ENCODE measurements around the gene EMID1.
"Not testable (repeated sequence)": the region's sequence is repeated elsewhere in the genome, so short reads cannot be mapped to it uniquely, and the experiment has no call there.

The EMID1 gene

DNA sequence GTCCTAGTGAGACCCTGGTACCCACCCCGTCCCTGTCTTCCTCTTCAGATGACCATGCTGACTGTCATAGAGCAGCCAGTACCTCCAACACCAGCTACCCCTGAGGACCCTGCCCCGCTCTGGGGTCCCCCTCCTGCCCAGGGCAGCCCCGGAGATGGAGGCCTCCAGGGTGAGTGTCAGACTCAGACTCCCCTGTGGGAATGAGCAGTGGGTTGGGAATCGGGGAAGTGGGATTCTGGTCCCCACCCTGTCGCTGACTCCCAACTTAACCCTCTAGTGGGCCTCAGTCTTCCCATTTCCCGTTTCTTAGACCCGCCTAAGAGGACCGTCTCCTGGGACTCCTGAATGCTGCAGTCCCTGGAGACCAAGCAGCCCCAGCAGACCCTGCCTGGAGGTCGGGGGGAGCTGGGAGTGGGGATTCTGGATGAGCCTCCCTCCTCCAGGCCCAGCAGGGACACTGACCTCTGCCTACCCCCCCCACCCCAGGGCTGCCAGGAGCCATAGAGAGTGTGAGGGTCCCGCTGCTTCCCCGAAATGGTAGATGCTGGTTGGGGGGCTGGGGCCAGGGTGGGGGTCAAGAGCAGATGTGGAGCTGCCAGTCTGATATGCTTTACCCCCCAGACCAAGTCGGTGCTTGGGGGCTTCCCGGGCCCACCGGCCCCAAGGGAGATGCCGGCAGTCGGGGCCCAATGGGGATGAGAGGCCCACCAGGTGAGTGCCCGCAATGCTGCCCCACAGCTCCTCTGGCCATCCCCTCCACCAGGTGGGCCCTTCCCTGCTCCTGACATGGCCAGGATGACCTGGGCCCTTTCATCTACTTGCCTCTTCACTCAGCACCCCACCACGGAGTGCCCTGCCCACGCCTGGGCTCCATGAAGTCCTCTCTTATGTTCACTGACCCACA is 25.5 kb downstream of the EMID1 start:
- no peak overlapping the region for H2AFZ ChIP-seq (ENCODE audit: low read depth)
- no peak overlapping the region for H3K4me3 ChIP-seq (IDR thresholded peaks at IDR 0.05; ENCODE audit: insufficient read depth, low read depth, low read length)
- TF ChIP-seq, protein P1, sequence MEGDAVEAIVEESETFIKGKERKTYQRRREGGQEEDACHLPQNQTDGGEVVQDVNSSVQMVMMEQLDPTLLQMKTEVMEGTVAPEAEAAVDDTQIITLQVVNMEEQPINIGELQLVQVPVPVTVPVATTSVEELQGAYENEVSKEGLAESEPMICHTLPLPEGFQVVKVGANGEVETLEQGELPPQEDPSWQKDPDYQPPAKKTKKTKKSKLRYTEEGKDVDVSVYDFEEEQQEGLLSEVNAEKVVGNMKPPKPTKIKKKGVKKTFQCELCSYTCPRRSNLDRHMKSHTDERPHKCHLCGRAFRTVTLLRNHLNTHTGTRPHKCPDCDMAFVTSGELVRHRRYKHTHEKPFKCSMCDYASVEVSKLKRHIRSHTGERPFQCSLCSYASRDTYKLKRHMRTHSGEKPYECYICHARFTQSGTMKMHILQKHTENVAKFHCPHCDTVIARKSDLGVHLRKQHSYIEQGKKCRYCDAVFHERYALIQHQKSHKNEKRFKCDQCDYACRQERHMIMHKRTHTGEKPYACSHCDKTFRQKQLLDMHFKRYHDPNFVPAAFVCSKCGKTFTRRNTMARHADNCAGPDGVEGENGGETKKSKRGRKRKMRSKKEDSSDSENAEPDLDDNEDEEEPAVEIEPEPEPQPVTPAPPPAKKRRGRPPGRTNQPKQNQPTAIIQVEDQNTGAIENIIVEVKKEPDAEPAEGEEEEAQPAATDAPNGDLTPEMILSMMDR (conservative IDR thresholded peaks at IDR 0.05; ENCODE audit: low read depth, low read length) = no peak
- H3K4me1 ChIP-seq (ENCODE audit: low read depth, poor library complexity, severe bottlenecking) = no peaks in the 10 kb centered on the region
- no peaks in the 10 kb centered on the region for H3K36me3 ChIP-seq (ENCODE audit: insufficient read depth)
- no peaks in the 10 kb centered on the region for H4K20me1 ChIP-seq (ENCODE audit: insufficient read depth)
- no peak overlapping the region for H3K4me2 ChIP-seq
- no peak overlapping the region for H3K9ac ChIP-seq
- H3K27ac ChIP-seq = no peak overlapping the region
- no peaks in the 10 kb centered on the region for H3K27me3 ChIP-seq (ENCODE audit: insufficient read depth, low read depth)
- H3K79me2 ChIP-seq (ENCODE audit: insufficient read depth, low read depth) = no peaks in the 10 kb centered on the region

DNA sequence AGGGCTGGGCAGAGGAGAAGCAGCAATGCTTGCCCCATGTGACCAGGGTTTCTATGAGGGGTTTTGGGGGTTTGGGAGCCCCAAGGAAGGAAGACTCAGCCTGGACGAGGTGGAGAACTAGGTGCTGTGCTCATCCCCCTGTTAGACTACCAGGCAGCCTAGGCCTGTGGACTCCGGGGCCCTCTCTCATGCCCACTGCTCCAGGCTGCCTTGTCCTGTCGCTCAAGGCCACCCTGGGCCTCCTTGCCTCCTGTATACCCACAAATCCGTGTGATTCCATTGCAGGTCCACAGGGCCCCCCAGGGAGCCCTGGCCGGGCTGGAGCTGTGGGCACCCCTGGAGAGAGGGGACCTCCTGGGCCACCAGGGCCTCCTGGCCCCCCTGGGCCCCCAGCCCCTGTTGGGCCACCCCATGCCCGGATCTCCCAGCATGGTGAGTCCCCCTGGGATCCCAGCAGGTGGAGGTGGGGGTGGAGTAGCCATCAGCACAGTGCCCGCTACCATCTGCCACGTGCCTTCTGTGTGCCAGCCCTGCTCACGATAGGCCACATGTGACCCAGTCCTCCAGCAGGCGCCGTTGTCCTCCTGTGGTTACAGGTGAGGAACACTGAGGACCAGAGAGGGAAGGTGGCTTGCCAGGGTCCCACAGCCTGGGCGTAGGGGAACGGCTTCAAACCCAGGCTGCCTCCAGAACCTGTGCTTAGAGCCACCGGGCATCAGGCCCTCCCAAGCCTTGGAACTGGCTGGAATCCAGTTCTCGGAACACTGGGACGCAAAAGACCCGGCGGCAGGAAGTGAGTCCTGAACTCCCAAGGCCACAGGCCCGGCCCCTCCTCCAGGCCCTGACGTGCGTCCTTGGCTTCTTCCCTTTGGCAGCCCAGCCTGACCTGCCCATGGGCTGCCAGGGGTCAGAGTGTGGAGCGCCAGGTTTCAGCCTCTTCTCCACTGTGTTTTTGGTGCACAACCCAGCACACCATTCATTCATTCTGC is 26.6 kb downstream of the EMID1 start:
- Histone ChIP-seq H3K36me3 (ENCODE audit: insufficient read depth) (no peaks in the 10 kb centered on the region), H3K27ac (no peak overlapping the region), H3K27me3 (ENCODE audit: insufficient read depth, low read depth) (no peaks in the 10 kb centered on the region), H2AFZ (ENCODE audit: low read depth) (no peak overlapping the region), H3K79me2 (ENCODE audit: insufficient read depth, low read depth) (no peaks in the 10 kb centered on the region), H3K9ac (no peak overlapping the region), H3K4me3 (IDR thresholded peaks at IDR 0.05; ENCODE audit: insufficient read depth, low read depth, low read length) (no peak overlapping the region), H3K4me1 (ENCODE audit: low read depth, poor library complexity, severe bottlenecking) (no peaks in the 10 kb centered on the region), H3K4me2 (no peak overlapping the region), H4K20me1 (ENCODE audit: insufficient read depth) (no peaks in the 10 kb centered on the region)
- TF ChIP-seq, protein P1 (conservative IDR thresholded peaks at IDR 0.05; ENCODE audit: low read depth, low read length) = no peak

DNA sequence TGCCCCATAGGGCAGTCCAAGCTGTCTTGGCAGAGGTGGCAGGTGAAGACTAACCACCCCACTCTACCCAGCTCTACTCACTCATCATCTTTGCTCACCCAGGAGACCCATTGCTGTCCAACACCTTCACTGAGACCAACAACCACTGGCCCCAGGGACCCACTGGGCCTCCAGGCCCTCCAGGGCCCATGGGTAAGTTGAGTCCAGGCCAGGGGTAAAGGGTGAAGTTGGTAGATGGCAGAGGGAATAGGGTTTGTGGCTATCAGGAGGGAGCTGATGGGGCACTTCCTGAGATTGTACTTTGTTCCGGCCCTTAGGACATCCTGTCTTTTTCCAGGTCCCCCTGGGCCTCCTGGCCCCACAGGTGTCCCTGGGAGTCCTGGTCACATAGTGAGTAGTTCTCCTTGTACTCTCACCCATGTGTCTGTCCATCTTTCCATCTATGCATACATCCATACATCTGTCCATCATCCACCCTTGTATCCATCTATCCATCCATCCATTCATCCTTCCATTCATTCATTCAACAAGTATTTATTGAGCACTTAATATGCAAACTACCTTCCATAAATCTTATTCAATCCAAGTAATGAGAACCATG is 27.7 kb downstream of the EMID1 start:
- Histone ChIP-seq H3K79me2 (ENCODE audit: insufficient read depth, low read depth) (no peaks in the 10 kb centered on the region), H2AFZ (ENCODE audit: low read depth) (no peak overlapping the region), H3K4me1 (ENCODE audit: low read depth, poor library complexity, severe bottlenecking) (no peaks in the 10 kb centered on the region), H3K27me3 (ENCODE audit: insufficient read depth, low read depth) (no peaks in the 10 kb centered on the region), H3K27ac (no peak overlapping the region), H4K20me1 (ENCODE audit: insufficient read depth) (no peaks in the 10 kb centered on the region), H3K4me3 (IDR thresholded peaks at IDR 0.05; ENCODE audit: insufficient read depth, low read depth, low read length) (no peak overlapping the region), H3K4me2 (no peak overlapping the region), H3K9ac (no peak overlapping the region), H3K36me3 (ENCODE audit: insufficient read depth) (no peaks in the 10 kb centered on the region)
- TF ChIP-seq, protein P1 (conservative IDR thresholded peaks at IDR 0.05; ENCODE audit: low read depth, low read length) = no peak

DNA sequence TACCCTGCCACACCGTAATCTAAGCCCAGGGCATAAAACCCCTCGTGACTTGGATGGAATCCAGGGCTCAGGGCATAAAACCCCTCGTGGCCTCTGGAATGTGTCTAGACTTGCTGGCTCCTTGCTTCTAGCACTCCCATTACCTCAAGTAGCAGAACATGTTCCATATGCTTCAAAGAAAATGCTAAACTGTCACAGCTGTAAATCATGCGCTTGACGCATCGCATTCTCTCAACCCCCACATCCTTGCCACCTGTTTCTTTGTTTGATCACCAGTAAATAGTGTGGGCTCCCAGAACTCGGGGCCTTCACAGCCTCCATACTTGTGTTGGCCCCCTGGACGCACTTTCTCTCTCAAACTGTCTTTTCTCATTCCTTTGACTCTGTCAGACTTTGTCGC is 34.8 kb downstream of the EMID1 start:
- not testable (repeated sequence) for H3K27me3 ChIP-seq (ENCODE audit: insufficient read depth, low read depth); H3K4me2 ChIP-seq; H4K20me1 ChIP-seq (ENCODE audit: insufficient read depth); H3K36me3 ChIP-seq (ENCODE audit: insufficient read depth); H3K9ac ChIP-seq; H2AFZ ChIP-seq (ENCODE audit: low read depth); H3K27ac ChIP-seq; H3K4me1 ChIP-seq (ENCODE audit: low read depth, poor library complexity, severe bottlenecking); H3K4me3 ChIP-seq (IDR thresholded peaks at IDR 0.05; ENCODE audit: insufficient read depth, low read depth, low read length); H3K79me2 ChIP-seq (ENCODE audit: insufficient read depth, low read depth)
